ENCODE measurements around the gene BRD3OS. TPM values are rescaled to one million over a fixed set of nuclear protein-coding genes. Genes with fewer than 3 reads are reported as not detected.

Gene BRD3OS
- total and polyA plus RNA-seq, 2 donors (not counting 3 experiments of a cell fraction or from before 2014, with no cell fraction given): 11.9 to 15.4 TPM

- no peak for DNase-seq (ENCODE audit: low read depth, low spot score)
- ChIA-PET POLR2A (no interaction called here), CTCF (no interaction called here)
- H2AFZ ChIP-seq (ENCODE audit: low read depth, low read length): no peak overlapping the region
- peaks cover 95% of the 10 kb centered on the region for H3K79me2 ChIP-seq (ENCODE audit: control insufficient read depth, insufficient read depth, low read length)
- dilution Hi-C loops (cut with MboI; ENCODE audit: extremely low pct_ligation_motif_present, low sequenced_read_pairs) (no loop called here), intact Hi-C loops (cut with micrococcal nuclease) (no loop called here)
- no peaks in the 10 kb centered on the region for H3K36me3 ChIP-seq (ENCODE audit: control insufficient read depth in 2 of 2, extremely low read depth in 1 of 2, insufficient read depth in 2 of 2, low read length in 2 of 2)
- TF ChIP-seq FOS (IDR thresholded peaks at IDR 0.05; ENCODE audit: borderline replicate concordance, insufficient read depth, low read length) (no peak), MYC (IDR thresholded peaks at IDR 0.05; ENCODE audit: low read depth, low read length) (no peak), POLR2A (IDR thresholded peaks at IDR 0.05; ENCODE audit: low read depth, low read length) (no peak)
- H3K9me1 ChIP-seq (replicated peaks; ENCODE audit: control insufficient read depth, extremely low read depth, insufficient read depth, low read length): no peaks in the 10 kb centered on the region
- no peak overlapping the region for H3K27ac ChIP-seq (ENCODE audit: insufficient read depth, low read depth, low read length)
- H3K4me3 ChIP-seq (replicated peaks in 1 of 3; ENCODE audit: insufficient read depth in 1 of 3, low read depth in 1 of 3, low read length in 3 of 3): no peak overlapping the region
- no peak overlapping the region for H3K9ac ChIP-seq (replicated peaks; ENCODE audit: extremely low read depth, insufficient read depth, low read length)
- no peaks in the 10 kb centered on the region for H3K9me3 ChIP-seq (replicated peaks; ENCODE audit: control insufficient read depth, insufficient read depth, low read length)
- no peak for FAIRE-seq
- peaks cover 21% of the 10 kb centered on the region for H3K4me1 ChIP-seq (ENCODE audit: control insufficient read depth, extremely low read depth, insufficient read depth, low read length)
- H4K20me1 ChIP-seq (replicated peaks; ENCODE audit: control insufficient read depth, extremely low read depth, insufficient read depth, low read length): no peaks in the 10 kb centered on the region
- no peak overlapping the region for H3K4me2 ChIP-seq (ENCODE audit: insufficient read depth, low read length)
- no peaks in the 10 kb centered on the region for H3K27me3 ChIP-seq (ENCODE audit: control insufficient read depth in 2 of 2, insufficient read depth in 2 of 2, low read length in 2 of 2)
- BruUV-seq (replicated peaks): no TSS peak
Observed at GRCh38 chr9:133976887-133977286, 48.4 kb upstream of the BRD3OS start.

GRCh38 chr9:133977421-133978201 lies 47.7 kb upstream of the BRD3OS start:
- intact Hi-C loops (cut with micrococcal nuclease): no loop called here
- Histone ChIP-seq H3K9ac (replicated peaks; ENCODE audit: extremely low read depth, insufficient read depth, low read length) (no peak overlapping the region), H4K20me1 (replicated peaks; ENCODE audit: control insufficient read depth, extremely low read depth, insufficient read depth, low read length) (no peaks in the 10 kb centered on the region), H3K79me2 (ENCODE audit: control insufficient read depth, insufficient read depth, low read length) (peaks cover 95% of the 10 kb centered on the region), H3K4me3 (replicated peaks in 1 of 3; ENCODE audit: insufficient read depth in 1 of 3, low read depth in 1 of 3, low read length in 3 of 3) (no peak overlapping the region), H3K4me1 (ENCODE audit: control insufficient read depth, extremely low read depth, insufficient read depth, low read length) (peaks cover 21% of the 10 kb centered on the region), H3K27ac (ENCODE audit: insufficient read depth, low read depth, low read length) (no peak overlapping the region), H3K27me3 (ENCODE audit: control insufficient read depth in 2 of 2, insufficient read depth in 2 of 2, low read length in 2 of 2) (no peaks in the 10 kb centered on the region), H2AFZ (ENCODE audit: low read depth, low read length) (no peak overlapping the region), H3K4me2 (ENCODE audit: insufficient read depth, low read length) (no peak overlapping the region), H3K9me3 (replicated peaks; ENCODE audit: control insufficient read depth, insufficient read depth, low read length) (no peaks in the 10 kb centered on the region), H3K9me1 (replicated peaks; ENCODE audit: control insufficient read depth, extremely low read depth, insufficient read depth, low read length) (no peaks in the 10 kb centered on the region), H3K36me3 (ENCODE audit: control insufficient read depth in 2 of 2, extremely low read depth in 1 of 2, insufficient read depth in 2 of 2, low read length in 2 of 2) (no peaks in the 10 kb centered on the region)
- FAIRE-seq (no peak), DNase-seq (ENCODE audit: low read depth, low spot score) (no peak)
- ChIA-PET CTCF (no interaction called here), POLR2A (no interaction called here)
- dilution Hi-C loops (cut with MboI; ENCODE audit: extremely low pct_ligation_motif_present, low sequenced_read_pairs): no loop called here
- TF ChIP-seq GATA2 (IDR thresholded peaks at IDR 0.05; ENCODE audit: insufficient read depth, insufficient read length, low read depth, low read length) (no peak), EZH2 (IDR thresholded peaks at IDR 0.05; ENCODE audit: borderline replicate concordance, low read depth, low read length, severe bottlenecking) (no peak), POLR2A (IDR thresholded peaks at IDR 0.05; ENCODE audit: low read depth, low read length) (no peak), POLR2AphosphoS5 (IDR thresholded peaks at IDR 0.05; ENCODE audit: insufficient read depth, low read depth, low read length) (no peak), FOS (IDR thresholded peaks at IDR 0.05; ENCODE audit: borderline replicate concordance, insufficient read depth, low read length) (no peak), MAX (IDR thresholded peaks at IDR 0.05; ENCODE audit: insufficient read depth, insufficient read length) (no peak), MYC (IDR thresholded peaks at IDR 0.05; ENCODE audit: low read depth, low read length) (no peak), JUN (IDR thresholded peaks at IDR 0.05; ENCODE audit: borderline replicate concordance, insufficient read depth, insufficient read length, low read depth) (no peak)
- TF ChIP-seq, protein P1, sequence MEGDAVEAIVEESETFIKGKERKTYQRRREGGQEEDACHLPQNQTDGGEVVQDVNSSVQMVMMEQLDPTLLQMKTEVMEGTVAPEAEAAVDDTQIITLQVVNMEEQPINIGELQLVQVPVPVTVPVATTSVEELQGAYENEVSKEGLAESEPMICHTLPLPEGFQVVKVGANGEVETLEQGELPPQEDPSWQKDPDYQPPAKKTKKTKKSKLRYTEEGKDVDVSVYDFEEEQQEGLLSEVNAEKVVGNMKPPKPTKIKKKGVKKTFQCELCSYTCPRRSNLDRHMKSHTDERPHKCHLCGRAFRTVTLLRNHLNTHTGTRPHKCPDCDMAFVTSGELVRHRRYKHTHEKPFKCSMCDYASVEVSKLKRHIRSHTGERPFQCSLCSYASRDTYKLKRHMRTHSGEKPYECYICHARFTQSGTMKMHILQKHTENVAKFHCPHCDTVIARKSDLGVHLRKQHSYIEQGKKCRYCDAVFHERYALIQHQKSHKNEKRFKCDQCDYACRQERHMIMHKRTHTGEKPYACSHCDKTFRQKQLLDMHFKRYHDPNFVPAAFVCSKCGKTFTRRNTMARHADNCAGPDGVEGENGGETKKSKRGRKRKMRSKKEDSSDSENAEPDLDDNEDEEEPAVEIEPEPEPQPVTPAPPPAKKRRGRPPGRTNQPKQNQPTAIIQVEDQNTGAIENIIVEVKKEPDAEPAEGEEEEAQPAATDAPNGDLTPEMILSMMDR (IDR thresholded peaks at IDR 0.05; ENCODE audit: extremely low read depth in 1 of 2, insufficient read depth in 1 of 2, low read depth in 1 of 2, low read length in 2 of 2): no peak
- no TSS peak for BruUV-seq (replicated peaks)
